ENCODE results near the gene CTIF.
A peak's percentile ranks its signal among the peaks of the same experiment; 100 is the strongest.

The CTIF gene

DNA sequence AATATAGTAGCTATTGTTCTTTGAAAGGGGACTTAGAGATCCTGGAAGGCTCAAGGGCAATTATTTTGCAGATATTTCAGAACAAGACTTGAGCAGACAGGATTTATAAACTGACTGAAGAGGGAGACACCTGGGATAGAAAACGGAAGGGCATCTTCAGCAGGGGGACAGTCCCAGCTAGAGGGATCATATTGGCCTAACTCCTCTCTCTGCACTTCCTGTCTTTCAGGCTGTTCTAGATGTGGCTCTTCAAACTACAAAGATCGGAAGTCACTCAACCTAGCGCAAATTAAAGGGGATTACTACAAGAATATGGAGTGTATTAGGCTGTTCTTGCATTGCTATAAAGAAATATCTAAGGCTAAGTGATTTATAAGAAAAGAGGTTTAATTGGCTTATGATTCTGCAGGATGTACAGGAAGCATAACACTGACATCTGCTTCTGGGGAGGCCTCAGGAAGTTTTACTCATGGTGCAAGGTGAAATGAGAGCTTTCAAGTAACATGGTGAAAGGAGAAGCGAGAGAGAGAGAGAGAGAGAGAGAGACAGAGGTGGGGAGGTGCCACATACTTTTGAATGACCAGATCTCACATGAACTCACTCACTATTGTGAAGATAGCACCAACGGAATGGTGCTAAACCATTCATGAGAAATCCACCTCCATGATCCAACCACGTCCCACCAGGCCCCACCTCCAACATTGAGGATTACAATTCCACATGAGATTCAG, 5.3 kb upstream of the CTIF start:
- DNase-seq = no peak

DNA sequence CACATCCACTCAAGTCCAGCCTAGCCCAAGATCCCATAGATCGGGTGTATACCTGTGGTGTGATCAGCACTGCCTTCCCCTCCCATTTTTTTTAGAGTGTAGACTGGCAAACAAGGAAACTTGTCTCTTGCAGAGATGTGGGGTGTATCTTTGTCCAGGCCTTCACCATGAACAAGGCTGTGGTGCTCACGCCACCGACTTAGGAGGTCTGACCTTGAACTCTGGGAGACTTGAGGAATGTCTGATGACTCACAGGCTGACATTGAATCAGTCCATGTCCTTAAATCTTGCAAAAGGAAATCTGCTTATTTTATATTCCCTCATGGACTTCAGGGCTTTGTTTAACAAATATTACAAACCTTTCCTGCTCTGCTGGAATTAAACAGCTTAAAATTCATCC, 4.5 kb upstream of the CTIF start:
- peak; percentile 56 for DNase-seq

DNA sequence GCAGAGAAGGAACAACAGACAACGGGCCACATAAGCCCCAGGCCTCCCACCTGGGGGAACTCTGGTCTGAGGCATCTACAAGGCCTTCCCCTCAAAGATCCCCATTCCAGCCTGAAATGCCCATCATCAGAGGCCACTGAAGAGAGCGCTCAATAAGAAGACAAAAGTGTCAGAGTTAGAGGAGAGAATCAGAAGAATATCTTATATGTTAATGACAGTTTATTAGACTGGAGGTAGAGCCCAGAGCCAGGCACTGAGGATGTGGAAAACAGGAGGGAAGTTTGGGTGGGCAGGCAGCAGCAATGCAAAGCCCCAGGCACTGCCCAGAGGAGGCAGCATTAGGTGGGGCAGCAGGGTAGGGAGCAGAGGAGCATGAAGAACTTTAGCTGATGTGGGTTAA, 2.9 kb upstream of the CTIF start:
- no peak for DNase-seq

DNA sequence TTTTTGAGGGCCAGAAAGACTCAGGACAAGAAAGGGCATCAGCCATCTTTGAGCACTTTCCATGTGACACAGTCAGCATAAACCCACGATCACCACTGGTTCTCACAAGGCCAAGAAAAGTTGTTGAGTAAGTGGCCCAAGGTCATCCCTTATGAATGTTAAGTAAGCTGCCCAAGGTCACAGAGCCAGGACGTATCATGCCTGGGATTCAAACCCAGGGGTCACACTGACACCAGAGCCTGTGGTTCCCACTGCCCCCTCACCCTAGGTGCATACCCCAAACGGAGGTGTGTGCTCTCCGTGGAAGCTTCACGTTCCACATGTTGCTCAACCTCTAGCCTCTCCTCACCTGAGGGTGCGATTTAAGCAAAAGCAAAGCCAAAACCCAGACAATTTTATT, 2.3 kb upstream of the CTIF start:
- no peak for DNase-seq

DNA sequence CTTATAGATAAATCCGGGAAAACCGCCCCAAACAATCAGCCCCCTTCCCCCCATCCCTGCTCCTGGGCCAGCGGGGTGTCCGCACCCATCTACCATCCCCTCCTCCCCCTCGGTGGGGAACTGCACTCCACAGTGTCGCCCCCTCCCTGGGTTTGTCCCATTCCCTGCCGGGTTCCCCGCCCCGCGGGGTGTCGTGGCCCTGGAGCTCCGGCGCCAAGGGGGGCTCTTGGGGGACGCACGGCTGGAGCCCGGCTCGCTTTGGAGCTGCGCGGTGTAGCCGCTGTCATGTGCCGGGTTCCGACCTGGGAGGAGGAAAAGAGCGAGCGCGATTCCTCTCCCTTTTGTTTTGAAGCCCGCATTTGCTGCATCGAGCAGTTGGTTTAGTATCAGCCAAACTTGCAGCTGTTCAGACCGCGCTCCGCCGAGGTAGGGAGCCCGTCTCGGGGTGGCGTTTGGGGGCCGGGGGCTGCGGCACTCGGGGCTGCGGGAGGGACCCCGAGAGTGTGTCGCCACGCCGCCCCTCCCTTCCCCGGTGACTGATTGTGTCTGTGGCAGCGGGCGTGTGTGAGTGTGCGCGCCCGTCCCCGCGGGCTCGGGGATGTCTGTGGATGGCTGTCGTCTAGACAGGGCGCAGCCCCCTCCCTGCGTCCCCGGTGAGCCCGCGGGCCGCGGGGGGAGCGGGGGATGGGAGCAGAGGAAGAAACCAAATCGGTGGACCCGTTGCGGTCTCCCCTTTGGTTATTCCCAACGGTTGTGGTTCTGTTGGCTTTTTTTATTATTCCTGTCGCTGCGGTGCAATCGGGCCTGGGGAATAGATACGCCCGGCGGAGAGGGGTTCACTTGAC, 797 bp downstream of the CTIF start:
- DNase-seq = peak; percentile 52

DNA sequence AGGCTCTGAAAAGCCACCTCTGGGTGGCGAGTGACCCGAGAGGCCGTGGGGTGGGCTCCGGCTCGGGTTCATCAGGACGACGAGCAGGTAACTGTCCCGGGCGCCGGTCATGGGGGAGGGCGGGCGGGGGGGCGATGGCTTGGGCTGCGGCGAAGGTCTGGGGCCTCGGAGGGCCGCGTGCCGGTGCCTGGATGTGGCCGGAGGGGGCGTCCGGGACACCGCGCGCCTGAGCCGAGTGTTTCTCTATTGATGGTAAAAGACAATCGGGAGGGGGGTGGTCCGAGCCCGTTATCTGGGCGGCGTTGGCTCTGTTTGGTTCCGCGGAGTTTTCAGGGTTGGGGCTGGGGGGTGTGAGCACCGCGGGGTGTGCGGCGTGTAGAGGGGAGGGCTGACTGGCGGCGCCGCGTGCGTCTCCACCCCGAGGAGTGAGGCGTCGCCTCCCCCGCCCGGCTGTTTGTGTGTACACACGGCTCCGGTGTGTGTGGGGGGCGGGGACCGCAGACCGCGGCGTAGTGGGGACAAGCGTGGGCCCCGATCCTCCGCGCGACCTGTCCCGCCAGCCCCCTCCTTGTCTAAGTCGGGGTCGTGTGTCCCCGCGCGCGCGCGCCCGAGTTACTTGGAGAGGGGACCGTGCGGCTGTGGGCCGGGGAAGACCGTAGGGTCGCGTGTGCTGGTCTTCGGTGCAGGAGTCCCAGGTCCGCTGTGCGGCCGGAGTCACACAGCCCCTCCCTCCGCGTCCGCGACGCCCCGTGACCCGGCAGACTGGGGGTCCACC, 1.6 kb downstream of the CTIF start:
- peak; percentile 68 for DNase-seq

DNA sequence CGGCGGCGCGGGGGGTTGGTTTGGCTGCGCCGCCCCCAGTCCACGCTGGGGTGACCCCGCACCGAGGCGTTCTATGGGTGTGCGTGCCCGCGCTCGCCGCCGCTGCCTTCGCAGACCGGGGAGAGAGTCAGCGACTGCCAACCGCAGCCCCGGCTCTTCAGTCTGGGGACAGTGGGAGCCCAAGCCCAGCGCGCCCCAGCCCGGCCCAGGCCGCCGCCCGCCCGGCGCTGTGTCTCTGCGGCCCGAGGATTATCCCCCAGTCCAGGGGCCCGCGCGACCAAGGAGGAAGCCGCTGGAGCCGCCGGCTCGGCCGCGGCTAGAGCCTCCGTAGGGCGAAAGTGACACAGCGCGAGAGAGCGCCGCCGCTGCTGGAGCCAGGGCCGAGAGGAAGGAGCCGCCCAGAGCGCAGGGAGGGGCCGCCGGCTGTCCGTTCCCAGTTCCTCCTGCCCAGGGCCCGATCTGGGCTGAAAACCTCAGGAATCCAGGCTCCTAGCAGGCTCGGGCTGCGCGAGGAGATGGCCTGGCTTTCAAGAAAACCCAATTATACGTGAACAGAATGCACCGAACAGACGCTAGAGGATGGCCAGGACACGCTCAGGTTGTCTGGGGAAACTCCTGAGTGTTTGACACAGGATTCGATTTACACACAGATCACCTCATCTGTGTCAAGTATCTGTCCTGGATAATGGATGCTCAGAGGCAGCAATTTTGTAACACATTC, 2.4 kb downstream of the CTIF start:
- DNase-seq = peak; percentile 80

DNA sequence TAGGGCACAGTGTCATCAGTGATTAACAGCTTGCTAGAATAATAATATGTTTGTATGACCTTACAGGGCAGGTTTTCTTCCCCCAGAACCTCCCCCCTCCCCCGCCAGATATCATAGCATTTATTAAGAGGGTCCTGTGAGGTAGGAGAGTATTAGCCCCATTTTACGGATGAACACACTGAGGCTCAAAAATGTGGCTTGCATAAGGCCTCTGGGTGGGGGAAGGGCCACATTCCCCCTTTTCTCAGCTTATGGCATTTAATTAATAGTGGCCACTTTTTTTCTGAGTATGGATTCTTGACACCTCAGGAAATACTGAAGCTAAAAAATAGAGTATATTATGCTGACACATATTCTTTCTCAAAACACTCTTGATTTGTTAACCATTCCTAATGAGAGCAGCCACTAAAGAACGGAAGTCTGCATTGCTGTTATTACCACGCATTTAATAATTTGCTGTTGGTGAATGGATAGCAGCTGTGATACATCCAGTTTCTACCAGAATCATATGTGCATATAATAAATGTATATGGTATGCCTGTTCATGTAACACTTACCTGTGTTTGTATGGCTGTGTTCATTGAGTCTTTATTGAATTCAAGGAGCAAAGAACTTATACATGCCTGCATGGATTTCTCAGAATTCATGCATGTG, 3.0 kb downstream of the CTIF start:
- DNase-seq = no peak

DNA sequence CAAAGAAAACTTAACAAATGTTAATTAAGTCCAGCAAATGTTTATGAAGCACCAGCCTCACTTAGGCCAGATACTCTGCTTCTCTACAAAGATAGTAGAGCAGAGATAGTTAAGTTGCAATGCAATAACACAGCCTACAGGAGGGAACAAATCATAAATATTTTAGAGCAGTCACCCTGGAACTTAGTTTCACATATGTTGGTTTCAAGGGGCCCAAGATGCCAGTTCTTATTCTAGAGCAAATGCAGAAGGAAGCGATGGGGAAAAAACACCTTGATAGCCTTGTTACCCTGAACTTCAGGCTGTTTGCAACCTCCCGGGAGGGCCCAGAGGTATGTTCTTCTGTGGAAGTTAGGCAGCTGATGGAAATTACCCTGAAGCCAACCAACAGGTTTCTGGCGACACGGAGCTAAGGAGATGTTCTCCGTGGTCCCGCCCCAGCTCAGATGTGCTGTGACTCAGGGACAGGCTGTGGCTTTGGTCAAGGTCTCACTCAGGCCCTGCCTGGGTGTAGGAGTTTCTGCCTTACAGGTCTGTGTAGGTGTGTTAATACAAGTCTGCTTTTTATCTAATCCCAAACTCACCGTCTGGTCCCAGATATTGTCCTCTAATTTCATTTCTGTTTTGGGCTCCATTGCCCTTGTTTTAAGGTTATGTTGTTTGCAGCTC, 3.8 kb downstream of the CTIF start:
- no peak for DNase-seq

DNA sequence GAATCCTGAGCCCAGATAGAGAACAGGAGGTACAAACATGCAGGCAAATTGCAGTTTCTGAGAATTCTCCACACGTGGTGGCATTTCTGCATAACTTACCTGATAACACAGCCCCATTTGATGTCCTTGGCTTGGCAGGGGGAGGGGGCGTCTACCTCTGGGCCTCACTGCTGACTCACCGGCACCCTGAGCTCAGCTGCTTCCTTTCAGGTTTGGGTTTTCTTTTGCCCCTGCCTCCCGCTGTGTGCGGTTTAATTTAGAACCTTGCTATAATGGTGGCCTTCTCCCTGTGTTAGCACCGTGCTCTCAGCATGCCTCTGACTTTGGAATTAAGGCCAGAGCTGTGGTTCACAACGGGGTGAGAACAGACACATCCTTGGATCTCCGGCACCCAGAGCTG, 4.4 kb downstream of the CTIF start:
- DNase-seq = no peak

DNA sequence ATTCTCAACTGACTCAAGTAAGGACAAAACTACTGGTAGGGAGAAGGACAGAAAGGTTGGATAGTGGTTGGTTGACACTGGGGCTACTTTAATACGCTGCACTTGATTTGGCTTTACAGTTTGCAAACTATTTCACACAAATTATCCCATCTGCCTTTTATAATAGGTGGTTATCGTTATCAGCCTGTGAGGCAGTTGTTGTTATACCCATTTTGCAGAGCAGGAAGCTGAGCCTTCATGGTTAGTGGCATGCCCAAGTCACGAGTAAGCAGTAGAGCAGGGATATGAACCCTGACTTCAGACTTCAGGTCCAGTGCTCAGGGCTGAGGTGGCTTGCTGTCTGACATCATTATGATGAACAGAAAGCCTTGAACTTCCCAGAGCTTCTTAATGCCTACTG, 5.3 kb downstream of the CTIF start:
- no peak for DNase-seq

DNA sequence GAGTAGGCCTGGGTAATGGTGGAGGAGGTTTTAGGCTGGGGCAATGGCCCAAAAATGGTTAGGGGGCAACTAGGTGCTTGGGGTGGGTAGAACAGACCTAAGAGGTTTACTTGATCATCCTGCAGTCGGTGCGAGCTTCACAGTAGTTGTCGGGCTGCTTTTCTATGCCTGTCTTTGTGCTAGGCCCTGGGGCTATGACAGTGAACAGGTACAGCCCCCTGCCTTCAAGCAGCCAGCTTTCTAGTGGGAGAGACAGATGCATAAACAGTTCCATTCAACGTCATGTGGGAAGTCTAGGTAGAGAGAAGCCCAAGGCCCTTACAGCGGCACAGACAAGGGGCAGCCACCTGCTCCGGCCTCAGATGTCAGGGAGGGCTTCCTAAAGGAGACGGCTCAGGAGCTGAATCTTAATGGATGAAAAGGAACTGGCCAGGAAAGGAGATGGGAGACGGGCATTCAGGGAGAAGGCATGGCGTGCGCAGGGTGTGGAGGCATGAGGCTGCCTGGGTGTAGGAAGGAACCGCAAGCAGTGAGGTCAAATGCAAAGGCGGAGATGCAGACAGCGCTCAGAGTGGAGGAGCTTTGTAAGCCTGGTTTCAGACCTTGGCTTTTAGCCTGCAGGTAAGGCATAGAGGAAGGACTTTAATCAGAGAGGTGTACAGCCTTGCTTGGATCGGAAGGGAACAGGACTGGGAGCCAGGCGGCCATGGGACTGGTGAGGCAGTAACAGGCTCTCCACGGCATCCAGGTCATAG, 6.0 kb downstream of the CTIF start:
- no peak for DNase-seq

DNA sequence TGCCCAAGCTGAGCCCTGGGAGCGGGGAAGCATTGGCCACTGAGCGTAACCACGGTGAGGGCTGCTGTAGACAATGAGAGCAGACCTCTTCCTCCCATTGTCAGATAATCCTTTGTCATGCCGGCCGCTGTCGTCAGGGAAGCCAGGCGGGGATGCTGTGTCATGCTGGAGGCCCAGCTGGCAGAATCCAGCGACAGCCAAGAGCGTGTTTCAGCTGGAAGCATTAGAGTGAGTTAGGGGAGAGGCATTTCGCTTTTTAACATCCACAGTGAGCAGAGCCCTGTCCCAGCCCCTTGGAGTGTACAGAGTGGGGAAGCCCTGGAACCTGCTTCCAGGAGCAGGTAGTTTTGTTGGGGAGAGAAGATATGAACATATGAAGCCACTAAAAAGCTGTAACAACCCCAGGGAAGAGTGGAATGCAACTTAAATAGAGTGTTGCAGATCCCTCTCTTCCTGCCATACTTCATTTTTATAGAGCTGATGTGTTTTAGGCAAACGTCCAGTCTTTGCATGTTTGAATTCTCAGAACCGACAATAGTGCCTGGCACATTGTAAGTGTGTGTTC, 7.0 kb downstream of the CTIF start:
- DNase-seq = peak; percentile 81

DNA sequence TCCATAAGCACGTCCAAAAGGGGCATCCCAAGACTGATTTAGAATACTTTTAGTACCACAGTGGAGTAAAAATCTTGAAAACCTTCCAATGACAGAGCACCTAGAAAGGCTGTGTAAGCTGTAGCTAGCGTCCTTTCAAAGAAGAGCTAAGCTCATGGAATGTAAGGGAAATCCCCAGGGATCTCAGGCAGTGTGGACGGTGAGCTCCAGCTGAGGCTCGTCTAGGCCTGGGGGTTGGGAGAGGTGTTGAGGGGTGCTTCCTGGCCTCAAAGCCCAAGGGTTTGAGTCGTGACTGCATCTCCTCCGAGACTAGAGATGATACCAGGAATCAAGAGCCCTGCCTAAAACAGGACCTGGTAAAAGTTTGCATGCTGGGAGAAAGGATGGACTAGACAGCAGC, 7.6 kb downstream of the CTIF start:
- peak; percentile 88 for DNase-seq

DNA sequence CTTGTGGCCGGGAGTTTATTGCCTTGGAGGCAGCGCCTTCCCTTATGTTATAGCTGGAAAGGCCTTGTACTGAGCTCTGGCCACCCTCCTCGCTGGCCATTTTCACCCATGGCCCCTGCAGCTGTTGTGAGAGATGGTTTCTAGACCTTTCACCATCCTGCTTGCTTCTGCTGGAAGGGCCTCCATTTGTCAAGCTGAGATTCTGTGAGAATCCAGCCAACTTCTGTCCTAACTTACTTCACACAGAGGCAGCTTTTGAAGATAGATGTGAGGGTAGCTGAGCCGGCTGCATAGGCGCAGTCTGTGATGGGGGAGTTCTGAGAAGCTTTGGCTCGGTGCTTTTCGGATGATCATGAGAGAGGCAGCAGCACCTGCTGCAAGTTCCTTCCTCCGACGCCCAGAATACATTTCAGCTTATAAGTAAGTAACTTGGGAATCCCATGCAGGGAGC, 8.7 kb downstream of the CTIF start:
- DNase-seq = no peak

DNA sequence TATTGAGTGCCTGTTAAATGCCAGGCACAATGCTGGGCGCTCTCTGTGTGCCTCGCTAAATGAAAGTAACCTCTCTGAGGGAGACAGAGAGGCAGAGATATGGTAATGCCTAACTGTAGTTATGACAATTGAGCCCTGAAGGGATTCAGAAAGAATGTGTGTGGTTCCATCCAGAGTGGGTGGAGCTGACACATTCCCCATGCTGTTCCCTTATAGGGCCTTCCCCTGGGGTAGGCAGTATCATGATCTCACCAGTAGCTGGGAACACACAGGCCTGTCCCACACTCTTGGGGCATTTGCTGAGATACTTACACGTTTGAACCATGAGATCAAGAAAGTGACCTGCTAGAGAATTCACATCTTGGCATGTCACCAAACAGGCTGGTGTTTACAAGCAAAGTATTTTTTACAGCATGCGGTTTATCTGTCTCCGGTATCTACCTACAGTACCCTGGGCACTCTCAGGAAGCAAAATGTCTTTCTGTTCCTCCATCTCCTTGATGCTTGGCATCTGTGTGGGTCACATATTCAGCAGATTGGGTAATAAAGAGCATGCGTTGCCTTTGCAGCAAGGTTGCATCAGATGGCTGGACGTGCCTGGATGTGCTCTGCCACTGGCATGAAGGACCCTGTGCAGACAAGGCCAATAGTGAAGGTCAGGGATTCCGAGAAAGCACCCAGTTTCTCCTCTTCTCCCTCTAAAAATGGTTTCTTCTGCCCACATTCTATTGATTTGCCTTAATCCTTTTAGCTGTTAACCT, 9.4 kb downstream of the CTIF start:
- peak; percentile 85 for DNase-seq

DNA sequence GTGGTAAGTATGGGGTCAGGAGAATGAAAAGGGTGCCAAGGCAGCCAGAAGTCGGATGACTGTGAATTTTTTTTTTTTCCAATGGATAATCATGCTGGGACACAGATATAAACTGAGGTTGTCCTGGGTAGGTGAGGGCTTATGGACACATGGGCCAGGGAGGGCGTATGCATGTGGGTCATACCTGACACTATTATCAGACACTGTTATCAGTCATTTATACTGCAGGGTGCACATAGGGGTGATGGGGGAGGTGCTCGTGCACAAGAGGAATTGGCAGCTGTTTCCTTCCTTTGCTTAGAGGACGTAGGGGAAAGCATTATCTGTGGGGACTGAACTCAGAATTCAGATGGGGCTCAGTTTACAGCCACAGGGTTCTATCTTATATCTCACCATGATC, 10.1 kb downstream of the CTIF start:
- no peak for DNase-seq

DNA sequence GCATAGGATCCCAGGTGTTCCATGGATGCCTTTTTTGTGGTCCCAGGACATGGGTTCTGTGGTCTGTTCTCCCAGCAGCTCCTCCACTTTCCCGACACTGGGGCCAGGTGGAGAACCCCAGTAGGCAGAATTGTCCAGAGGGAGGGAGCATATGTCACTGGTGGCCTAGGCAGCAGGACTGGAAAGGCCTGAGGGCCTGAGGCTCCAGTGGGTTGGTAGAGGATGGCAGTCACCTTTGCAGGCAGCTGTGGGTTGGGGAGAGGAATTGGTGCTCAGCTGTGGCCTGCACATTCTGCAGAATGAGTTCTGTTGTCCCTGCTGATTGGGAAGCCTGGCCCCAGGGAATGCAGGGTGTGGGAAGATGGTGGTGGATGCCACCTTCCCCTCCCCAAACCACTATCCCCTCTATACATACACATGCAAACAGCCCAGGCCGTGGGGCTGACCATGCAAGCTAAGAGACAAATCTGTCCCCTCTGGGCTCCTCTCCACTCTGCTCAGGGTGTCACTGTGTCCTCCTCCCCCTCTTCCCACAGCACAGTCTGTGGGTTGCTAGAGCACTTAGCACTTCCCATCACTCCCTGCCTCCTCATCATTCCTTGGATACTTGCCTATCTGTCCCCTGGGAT, 11.4 kb downstream of the CTIF start:
- DNase-seq = no peak

DNA sequence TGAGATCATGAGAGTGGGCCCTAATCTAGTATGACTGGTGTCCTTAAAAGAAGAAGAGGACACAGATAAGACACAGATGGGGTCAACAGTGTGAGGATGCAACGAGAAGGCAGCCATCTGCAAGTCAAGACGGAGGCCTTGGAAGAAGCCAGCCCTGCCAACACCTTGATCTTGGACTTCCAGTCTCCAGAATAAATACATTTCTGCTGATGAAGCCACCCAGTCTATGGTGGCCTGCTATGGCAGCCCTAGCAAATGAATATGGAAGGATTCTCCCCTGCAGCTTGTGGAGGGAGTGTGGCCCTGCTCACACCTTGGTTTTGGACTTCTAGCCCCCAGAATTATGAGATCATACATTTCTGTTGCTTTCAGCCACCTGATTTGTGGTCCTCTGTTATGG, 12.3 kb downstream of the CTIF start:
- DNase-seq = no peak

All from fibroblast of skin of abdomen (primary cell).